Measurements from ENCODE around the gene JMJD1C.

Gene JMJD1C

DNA sequence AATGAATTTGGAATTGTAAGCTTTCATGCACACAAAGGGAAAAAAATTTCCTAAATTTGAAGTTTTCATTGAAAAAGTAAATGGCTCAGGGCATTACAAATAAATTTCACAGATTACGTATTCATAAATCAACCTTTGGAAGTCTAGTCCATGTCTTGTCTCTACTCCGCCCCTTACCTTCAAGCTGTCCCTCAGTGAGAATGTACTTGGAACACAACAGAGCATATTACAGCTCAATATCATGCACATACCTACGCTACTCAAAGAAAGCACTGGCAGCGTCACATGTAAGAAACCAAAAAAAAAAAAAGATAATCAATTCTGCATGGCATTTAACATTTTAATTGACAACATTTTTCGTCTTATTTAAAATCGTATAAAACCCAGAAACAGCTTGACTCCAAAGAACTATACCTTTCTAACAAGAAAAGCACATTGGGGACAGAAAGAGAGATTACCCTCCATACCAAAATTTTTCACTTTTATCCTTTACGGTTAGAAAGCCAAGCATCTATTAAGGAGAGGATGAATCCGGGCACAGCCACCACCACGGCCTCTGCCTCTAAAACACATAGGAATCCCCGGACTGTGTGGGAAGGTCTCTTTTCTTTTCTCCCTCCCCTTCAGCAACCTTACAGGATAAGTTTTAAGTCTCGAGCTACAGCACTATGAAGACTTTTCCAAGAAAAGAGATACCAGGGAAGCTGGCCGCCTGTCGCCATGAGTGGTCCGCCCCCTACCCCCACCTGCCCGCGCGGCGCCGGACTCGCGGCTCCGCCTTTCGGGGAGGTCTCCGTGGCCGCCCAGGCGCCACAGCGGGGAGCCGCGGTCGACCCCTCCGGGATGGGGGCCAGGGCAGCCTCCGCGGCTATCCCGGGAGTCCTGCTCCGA, 1.1 kb downstream of the JMJD1C start:
- TF ChIP-seq, protein P1, sequence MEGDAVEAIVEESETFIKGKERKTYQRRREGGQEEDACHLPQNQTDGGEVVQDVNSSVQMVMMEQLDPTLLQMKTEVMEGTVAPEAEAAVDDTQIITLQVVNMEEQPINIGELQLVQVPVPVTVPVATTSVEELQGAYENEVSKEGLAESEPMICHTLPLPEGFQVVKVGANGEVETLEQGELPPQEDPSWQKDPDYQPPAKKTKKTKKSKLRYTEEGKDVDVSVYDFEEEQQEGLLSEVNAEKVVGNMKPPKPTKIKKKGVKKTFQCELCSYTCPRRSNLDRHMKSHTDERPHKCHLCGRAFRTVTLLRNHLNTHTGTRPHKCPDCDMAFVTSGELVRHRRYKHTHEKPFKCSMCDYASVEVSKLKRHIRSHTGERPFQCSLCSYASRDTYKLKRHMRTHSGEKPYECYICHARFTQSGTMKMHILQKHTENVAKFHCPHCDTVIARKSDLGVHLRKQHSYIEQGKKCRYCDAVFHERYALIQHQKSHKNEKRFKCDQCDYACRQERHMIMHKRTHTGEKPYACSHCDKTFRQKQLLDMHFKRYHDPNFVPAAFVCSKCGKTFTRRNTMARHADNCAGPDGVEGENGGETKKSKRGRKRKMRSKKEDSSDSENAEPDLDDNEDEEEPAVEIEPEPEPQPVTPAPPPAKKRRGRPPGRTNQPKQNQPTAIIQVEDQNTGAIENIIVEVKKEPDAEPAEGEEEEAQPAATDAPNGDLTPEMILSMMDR (IDR thresholded peaks at IDR 0.05; ENCODE audit: insufficient read depth, low read length, poor library complexity, severe bottlenecking): no peak
- Histone ChIP-seq H3K27me3 (replicated peaks; ENCODE audit: control insufficient read depth, insufficient read depth, low read length) (no peaks in the 10 kb centered on the region), H3K36me3 (ENCODE audit: control insufficient read depth, insufficient read depth, low read length) (no peaks in the 10 kb centered on the region), H3K4me3 (replicated peaks; ENCODE audit: low read depth, low read length) (peak overlapping the region; percentile 92)
- no peak for DNase-seq (ENCODE audit: extremely low read depth, insufficient read length)

DNA sequence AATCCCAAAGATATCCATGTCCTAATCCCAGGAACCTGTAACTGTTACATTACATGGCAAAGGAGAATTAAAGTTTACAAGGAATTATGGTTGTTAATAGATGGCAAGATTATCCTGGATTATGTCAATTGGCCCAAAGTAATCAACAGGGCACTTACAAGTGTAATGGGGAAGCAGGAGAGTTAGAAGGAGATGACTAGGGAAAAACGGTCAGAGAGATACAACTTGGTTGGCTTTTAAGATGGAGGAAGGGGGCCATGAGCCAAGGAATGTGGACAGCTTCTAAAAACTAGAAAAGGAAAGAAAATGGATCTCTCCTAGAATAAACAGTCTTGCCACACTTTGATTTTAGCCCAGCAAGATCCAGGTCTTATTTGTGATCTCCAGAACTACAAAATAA, 3.3 kb downstream of the JMJD1C start:
- no peaks in the 10 kb centered on the region for H3K36me3 ChIP-seq (ENCODE audit: control insufficient read depth, insufficient read depth, low read length)
- DNase-seq (ENCODE audit: extremely low read depth, insufficient read length): no peak
- TF ChIP-seq, protein P1 (IDR thresholded peaks at IDR 0.05; ENCODE audit: insufficient read depth, low read length, poor library complexity, severe bottlenecking): no peak
- no peak overlapping the region for H3K4me3 ChIP-seq (replicated peaks; ENCODE audit: low read depth, low read length)
- H3K27me3 ChIP-seq (replicated peaks; ENCODE audit: control insufficient read depth, insufficient read depth, low read length): no peaks in the 10 kb centered on the region

DNA sequence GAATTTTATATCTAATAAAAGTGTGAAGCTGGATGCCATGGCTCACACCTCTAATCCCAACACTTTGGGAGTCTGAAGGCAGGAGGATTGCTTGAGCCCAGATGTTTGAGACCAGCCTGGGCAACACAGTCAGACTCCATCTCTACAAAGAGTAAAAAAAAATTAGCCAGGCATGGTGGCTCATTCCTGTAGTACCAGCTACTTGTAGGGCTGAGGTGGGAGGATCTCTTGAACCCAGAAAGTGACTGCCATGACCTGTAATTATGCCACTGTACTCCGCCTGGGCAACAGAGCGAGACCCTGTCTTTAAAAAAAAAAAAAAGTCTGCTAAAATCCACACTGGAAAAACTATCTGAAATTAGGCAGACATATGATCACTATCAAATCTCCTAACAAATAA, 7.6 kb downstream of the JMJD1C start:
- Histone ChIP-seq H3K4me3 (replicated peaks; ENCODE audit: low read depth, low read length) (no peak overlapping the region), H3K27me3 (replicated peaks; ENCODE audit: control insufficient read depth, insufficient read depth, low read length) (no peaks in the 10 kb centered on the region), H3K36me3 (ENCODE audit: control insufficient read depth, insufficient read depth, low read length) (no peaks in the 10 kb centered on the region)
- DNase-seq (ENCODE audit: extremely low read depth, insufficient read length): no peak
- TF ChIP-seq, protein P1 (IDR thresholded peaks at IDR 0.05; ENCODE audit: insufficient read depth, low read length, poor library complexity, severe bottlenecking): no peak

DNA sequence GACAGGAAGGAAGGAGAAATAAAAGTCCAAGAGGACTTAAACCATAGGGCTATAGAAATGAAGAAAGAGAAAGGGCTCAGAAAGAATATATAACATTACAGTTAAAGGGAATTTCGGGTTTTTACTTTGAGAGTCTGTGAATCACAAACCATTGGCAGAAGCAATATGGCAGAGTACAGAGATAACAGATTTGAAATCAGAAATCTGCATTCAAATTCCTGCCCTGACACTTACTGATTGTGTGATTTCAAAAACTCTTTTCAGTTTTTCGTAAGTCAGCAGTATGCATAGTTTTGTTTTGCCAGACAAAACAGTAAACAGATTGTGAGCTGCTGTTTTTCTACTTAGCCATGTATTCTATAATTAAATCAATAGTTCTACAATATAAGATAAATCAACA, 8.2 kb downstream of the JMJD1C start:
- Histone ChIP-seq H3K4me3 (replicated peaks; ENCODE audit: low read depth, low read length) (no peak overlapping the region), H3K27me3 (replicated peaks; ENCODE audit: control insufficient read depth, insufficient read depth, low read length) (no peaks in the 10 kb centered on the region), H3K36me3 (ENCODE audit: control insufficient read depth, insufficient read depth, low read length) (no peaks in the 10 kb centered on the region)
- TF ChIP-seq, protein P1 (IDR thresholded peaks at IDR 0.05; ENCODE audit: insufficient read depth, low read length, poor library complexity, severe bottlenecking): no peak
- no peak for DNase-seq (ENCODE audit: extremely low read depth, insufficient read length)

DNA sequence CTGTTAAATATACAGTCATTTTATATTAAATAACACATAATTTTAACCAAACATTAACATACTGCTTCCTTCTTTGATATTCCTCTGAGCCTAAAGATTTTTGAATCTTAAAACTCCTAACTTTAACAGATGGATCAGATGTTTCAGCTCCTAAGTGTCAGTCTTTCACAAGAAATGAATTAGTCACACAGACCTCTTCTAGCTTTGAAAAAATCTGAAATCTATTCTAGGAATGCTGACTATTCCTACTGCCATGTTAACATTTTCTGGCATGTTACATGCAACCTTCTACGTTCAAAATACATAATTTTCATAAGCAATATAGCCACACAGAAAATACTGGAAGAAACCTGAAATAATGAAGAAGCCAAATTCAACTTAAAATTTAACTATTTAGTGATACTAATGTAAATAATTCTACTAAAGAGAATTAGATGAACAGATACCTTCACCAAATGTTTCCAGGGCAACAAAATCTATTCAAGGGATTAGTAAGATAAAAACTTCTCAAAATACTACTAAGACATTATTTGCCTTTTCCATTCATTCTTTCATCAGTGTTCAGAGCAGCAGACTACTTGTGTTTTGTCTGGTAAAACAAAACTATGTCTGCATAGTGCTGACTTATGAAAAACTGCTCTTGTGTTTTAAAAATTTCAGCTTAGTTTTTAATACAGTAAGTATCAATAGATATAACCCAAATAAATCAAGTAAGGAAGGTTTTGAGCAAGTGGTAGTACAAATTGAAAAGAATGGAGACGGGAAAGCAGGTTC, 9.2 kb downstream of the JMJD1C start:
- DNase-seq (ENCODE audit: extremely low read depth, insufficient read length): no peak
- Histone ChIP-seq H3K4me3 (replicated peaks; ENCODE audit: low read depth, low read length) (no peak overlapping the region), H3K36me3 (ENCODE audit: control insufficient read depth, insufficient read depth, low read length) (no peaks in the 10 kb centered on the region), H3K27me3 (replicated peaks; ENCODE audit: control insufficient read depth, insufficient read depth, low read length) (no peaks in the 10 kb centered on the region)
- TF ChIP-seq, protein P1 (IDR thresholded peaks at IDR 0.05; ENCODE audit: insufficient read depth, low read length, poor library complexity, severe bottlenecking): no peak
